Breast epithelium (tissue), 4 donors: ENCODE measurements around the gene ZG16. TPM values are rescaled to one million over a fixed set of nuclear protein-coding genes. Genes with fewer than 3 reads are reported as not detected.

Experiments
- DNase-seq, 2 donors: peaks; one replicate each; pipeline ENCODE4 v3.0.0-alpha.2; 2019; ENCODE audit warnings: low spot score in 2 of 2
- H3K27ac ChIP-seq, 2 donors: fragments of 200-600 bp; sonication (generic) in 1 of 2; one replicate each; pipeline ENCODE4 v1.5.1; 2016 to 2019; ENCODE audit warnings: mild to moderate bottlenecking in 1 of 2
- H3K27me3 ChIP-seq, 2 donors: fragments of 200-600 bp; sonication (generic) in 1 of 2; one replicate each; pipeline versions ENCODE4 v1.5.1 to v1.6.0; 2017 to 2019; ENCODE audit warnings: control low read depth in 1 of 2, mild to moderate bottlenecking in 1 of 2
- H3K36me3 ChIP-seq: fragments of 200-600 bp; one replicate; pipeline ENCODE4 v1.5.1; 2019
- H3K4me1 ChIP-seq, 2 donors: fragments of 200-600 bp; sonication (generic); one replicate each; pipeline ENCODE4 v1.5.1; 2016 to 2019; ENCODE audit warnings: control low read depth in 1 of 2
- H3K4me3 ChIP-seq, 3 donors: fragments of 200-600 bp; sonication (generic); 1 replicate in 2 of 3; 2 replicates in 1 of 3; pipeline ENCODE4 v1.5.1; 2016 to 2019; ENCODE audit warnings: mild to moderate bottlenecking in 3 of 3, moderate library complexity in 2 of 3
- H3K9me3 ChIP-seq, 2 donors: fragments of 200-600 bp; sonication (generic) in 1 of 2; one replicate each; pipeline ENCODE4 v1.5.1; 2016 to 2019; ENCODE audit warnings: control low read depth in 1 of 2
- POLR2A ChIP-seq: fragments of 450-650 bp; IDR thresholded peaks from one replicate; pipeline ENCODE4 v1.6.1; 2016; ENCODE audit warnings: antibody characterized with exemption, mild to moderate bottlenecking, moderate library complexity
- POLR2AphosphoS5 ChIP-seq, 3 donors: sonication (generic); formaldehyde crosslinking; IDR thresholded peaks; one replicate each; pipeline ENCODE4 v1.6.1; 2017; ENCODE audit warnings: antibody characterized with exemption in 3 of 3
- intact Hi-C: fragments of 100-400 bp; cut with DNase I; formaldehyde crosslinking; loops from one replicate; pipeline ENCODE4 v1.15.1; 2023; ENCODE audit warnings: low total_unique reads
- total RNA-seq, 3 donors: library from RNA; depleted of rRNA; stranded (reverse); fragments of >200 nt; gene quantifications; one replicate each; pipeline ENCODE4 v1.1.0, GENCODE V29; 2016
- TF ChIP-seq, protein P1 (sequence below), 3 donors: fragments of 450-650 bp; IDR thresholded peaks; one replicate each; pipeline ENCODE4 v1.5.1; 2016 to 2017; ENCODE audit warnings: antibody characterized with exemption in 3 of 3, mild to moderate bottlenecking in 3 of 3, moderate library complexity in 3 of 3

ZG16 gene
- total RNA-seq, 3 donors from 2014 or later = 0.33 TPM; not detected in 2

DNA sequence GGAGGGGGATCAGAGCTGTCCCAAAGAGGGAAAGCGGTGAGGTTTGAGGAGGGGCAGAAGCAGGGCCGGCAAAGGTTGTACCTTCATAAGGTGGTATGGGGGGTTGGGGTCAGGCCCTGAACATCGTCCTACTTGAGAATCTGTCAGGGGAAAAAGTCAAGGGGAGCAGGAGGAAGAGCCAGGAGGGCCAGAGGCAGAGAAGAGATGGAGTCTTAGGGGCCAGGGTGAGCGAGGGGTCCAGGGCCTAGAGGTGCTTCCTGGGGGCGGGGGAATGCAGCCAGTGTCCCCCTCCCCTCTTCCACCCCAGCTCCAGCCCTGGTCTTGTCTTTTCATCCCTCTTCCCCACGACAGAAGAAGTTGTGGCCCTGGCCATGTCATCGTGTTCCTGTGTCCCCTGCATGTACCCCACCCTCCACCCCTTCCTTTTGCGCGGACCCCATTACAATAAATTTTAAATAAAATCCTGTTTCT, 32.7 kb downstream of the ZG16 start:
- TF ChIP-seq, protein P1, sequence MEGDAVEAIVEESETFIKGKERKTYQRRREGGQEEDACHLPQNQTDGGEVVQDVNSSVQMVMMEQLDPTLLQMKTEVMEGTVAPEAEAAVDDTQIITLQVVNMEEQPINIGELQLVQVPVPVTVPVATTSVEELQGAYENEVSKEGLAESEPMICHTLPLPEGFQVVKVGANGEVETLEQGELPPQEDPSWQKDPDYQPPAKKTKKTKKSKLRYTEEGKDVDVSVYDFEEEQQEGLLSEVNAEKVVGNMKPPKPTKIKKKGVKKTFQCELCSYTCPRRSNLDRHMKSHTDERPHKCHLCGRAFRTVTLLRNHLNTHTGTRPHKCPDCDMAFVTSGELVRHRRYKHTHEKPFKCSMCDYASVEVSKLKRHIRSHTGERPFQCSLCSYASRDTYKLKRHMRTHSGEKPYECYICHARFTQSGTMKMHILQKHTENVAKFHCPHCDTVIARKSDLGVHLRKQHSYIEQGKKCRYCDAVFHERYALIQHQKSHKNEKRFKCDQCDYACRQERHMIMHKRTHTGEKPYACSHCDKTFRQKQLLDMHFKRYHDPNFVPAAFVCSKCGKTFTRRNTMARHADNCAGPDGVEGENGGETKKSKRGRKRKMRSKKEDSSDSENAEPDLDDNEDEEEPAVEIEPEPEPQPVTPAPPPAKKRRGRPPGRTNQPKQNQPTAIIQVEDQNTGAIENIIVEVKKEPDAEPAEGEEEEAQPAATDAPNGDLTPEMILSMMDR (IDR thresholded peaks at IDR 0.05) = no peak
- TF ChIP-seq POLR2A (no peak), POLR2AphosphoS5 (IDR thresholded peaks at IDR 0.05) (no peak)
- Histone ChIP-seq H3K4me3 (peak overlapping the region; percentile 42 to 70 (median 59)), H3K36me3 (no peaks in the 10 kb centered on the region), H3K9me3 (no peaks in the 10 kb centered on the region), H3K4me1 (peaks cover 8 to 23% of the 10 kb centered on the region in 2 donors), H3K27ac (peak overlapping the region; percentile 89 to 99), H3K27me3 (no peaks in the 10 kb centered on the region)
- intact Hi-C loops = no loop called here
- DNase-seq = no peak

DNA sequence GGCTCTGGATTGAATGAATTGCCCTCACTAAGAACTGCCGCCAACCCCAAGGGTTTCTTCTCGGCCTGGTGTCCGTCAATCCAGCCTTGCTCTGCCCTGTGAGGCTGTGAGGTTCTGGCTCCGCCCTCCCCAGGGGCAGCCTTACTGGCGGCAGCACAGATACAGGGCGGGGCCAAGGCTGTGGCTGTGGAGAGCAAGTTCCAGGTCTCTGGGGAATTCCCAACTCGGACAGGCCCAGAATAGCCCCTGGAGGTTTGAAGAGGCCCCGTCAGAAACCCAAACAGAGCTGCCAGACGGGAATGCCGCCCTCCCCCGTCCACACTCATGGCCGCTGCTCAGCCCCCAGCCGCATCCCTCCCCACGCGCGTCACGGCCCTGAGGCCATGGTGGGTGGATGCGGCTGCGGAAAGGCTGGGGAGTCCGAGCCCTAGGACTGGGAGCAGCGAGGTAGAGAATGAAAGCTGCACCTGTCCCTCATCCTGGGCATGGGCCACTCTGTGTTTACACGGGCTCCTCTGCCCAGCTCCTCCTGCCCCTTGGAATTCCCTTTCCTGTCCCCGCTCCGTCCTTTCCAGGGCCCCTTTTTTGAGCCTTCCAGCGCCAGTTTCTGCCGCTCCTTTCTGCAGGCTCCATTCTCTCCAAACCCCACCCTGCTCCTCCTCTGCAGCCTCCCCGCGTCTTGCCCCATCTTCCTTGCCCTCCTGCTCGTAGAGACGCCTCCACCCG, 33.3 kb downstream of the ZG16 start:
- peak; percentile 92 to 96 for DNase-seq
- intact Hi-C loops = no loop called here
- peaks cover 8 to 23% of the 10 kb centered on the region in 2 donors for H3K4me1 ChIP-seq
- TF ChIP-seq POLR2AphosphoS5 (IDR thresholded peaks at IDR 0.05) (peak in 1 of 3 donors; percentile 77), POLR2A (no peak)
- TF ChIP-seq, protein P1 (IDR thresholded peaks at IDR 0.05) = no peak
- no peaks in the 10 kb centered on the region for H3K9me3 ChIP-seq
- H3K27me3 ChIP-seq = no peaks in the 10 kb centered on the region
- no peaks in the 10 kb centered on the region for H3K36me3 ChIP-seq
- H3K4me3 ChIP-seq = peak overlapping the region; percentile 42 to 70 (median 59)
- peak overlapping the region; percentile 89 to 99 for H3K27ac ChIP-seq

DNA sequence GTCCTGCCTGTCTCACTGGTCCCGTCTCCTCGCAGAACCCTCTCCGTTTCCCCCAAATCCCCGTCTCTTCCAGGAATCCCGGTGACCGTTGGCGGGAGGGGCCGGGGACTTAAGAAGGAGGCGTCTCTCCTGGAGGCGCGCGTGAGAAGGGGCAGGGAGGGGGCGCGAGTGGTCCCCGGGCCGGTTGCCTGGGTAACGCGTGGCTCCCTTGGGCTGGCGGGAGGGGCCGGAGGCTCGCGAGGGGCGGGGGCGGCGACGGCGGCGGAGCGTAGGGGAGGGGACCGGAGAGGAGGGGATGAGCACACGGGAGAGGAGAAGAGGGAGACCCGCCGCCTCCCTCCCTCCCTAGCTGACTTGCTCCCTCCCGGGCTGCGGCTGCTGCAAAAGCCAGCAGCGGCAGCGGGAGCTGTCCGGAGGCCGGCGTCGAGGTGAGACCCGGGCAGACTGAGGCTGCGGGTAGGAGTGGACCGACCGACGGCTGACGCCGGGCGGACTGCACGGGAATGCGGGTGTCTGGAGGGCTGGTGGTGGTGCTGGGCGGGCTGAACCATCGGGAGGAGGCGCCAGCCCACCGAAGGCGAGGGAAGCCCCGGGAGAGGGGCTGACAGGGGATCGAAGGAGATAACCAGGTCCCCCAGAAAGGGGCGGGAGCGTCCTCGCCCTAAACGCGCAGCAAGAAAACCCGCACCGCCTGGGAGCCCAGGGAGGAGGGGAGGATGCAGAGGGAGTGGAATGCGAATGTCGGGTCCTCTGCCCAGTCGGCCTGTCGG, 34.0 kb downstream of the ZG16 start, which contains the start of gene PRRT2:
Gene PRRT2 (plus strand): TSS at position 298 of the 770 bp plus-strand sequence. CDS start 862 bp downstream, outside the sequence.
- peak within 1 kb of the TSS; percentile 42 to 70 (median 59) for H3K4me3 ChIP-seq
- intact Hi-C loops = no loop called here
- no peaks in the 10 kb centered on the region for H3K27me3 ChIP-seq
- peaks cover 8 to 23% of the 10 kb centered on the region in 2 donors for H3K4me1 ChIP-seq
- H3K36me3 ChIP-seq = no peaks in the 10 kb centered on the region
- peak within 1 kb of the TSS; percentile 89 to 99 for H3K27ac ChIP-seq
- H3K9me3 ChIP-seq = no peaks in the 10 kb centered on the region
- TF ChIP-seq POLR2AphosphoS5 (IDR thresholded peaks at IDR 0.05) (no peak), POLR2A (no peak)
- TF ChIP-seq, protein P1 (IDR thresholded peaks at IDR 0.05) = no peak
- no peak for DNase-seq

DNA sequence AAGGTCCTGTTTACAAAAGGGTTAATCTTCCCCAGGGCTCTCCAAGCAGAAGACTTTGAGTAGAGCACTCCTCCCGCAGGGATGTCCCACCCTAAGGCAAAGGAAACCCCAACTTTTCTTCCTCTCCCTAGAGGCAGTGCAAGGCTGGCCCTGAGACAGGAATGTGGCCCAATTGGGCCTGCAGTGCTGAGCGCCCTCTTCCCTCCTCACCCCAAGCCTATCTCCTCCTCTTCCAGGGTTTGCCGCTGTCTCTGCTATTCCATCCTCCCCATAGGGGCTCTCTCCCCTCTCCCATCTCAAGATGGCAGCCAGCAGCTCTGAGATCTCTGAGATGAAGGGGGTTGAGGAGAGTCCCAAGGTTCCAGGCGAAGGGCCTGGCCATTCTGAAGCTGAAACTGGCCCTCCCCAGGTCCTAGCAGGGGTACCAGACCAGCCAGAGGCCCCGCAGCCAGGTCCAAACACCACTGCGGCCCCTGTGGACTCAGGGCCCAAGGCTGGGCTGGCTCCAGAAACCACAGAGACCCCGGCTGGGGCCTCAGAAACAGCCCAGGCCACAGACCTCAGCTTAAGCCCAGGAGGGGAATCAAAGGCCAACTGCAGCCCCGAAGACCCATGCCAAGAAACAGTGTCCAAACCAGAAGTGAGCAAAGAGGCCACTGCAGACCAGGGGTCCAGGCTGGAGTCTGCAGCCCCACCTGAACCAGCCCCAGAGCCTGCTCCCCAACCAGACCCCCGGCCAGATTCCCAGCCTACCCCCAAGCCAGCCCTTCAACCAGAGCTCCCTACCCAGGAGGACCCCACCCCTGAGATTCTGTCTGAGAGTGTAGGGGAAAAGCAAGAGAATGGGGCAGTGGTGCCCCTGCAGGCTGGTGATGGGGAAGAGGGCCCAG, 34.9 kb downstream of the ZG16 start:
- H3K4me1 ChIP-seq = peaks cover 8 to 22% of the 10 kb centered on the region in 2 donors
- intact Hi-C loops = no loop called here
- H3K9me3 ChIP-seq = no peaks in the 10 kb centered on the region
- DNase-seq = no peak
- H3K27me3 ChIP-seq = no peaks in the 10 kb centered on the region
- H3K36me3 ChIP-seq = no peaks in the 10 kb centered on the region
- H3K27ac ChIP-seq = peak overlapping the region; percentile 89 to 99
- TF ChIP-seq POLR2AphosphoS5 (IDR thresholded peaks at IDR 0.05) = no peak
- TF ChIP-seq, protein P1 (IDR thresholded peaks at IDR 0.05) = no peak
- TF ChIP-seq POLR2A = no peak
- H3K4me3 ChIP-seq = peak overlapping the region; percentile 42 to 70 (median 59)
